WTC11 (cell line): ENCODE results near the gene NAV3. TPM values are rescaled to one million over a fixed set of nuclear protein-coding genes. Genes with fewer than 3 reads are reported as not detected.

Experiments used
- ATAC-seq: fragments of 200-7000 bp; cut with Tn5 transposase; 2 replicates; pipeline ENCODE4 v1.10.0; 2021; ENCODE audit warnings: mild to moderate bottlenecking, moderate library complexity
- CTCF ChIA-PET: fragments of 300-600 bp; sonication (Branson Sonifier 250); formaldehyde crosslinking; loops from one replicate; lab custom pipeline; 2021; ENCODE audit warnings: antibody characterized with exemption; lab: Charles Lee
- POLR2A ChIA-PET: fragments of 350-600 bp; sonication (Branson Sonifier 250); formaldehyde crosslinking; loops from one replicate; lab custom pipeline; 2021; ENCODE audit warnings: antibody characterized with exemption; lab: Charles Lee
- DNase-seq: peaks from one replicate; pipeline ENCODE4 v3.0.0; 2021; ENCODE audit warnings: low spot score
- H3K27ac Mint-ChIP-seq: 2 replicates; pipeline ENCODE4 v1.8.0; 2021; ENCODE audit warnings: mixed read lengths
- H3K27me3 Mint-ChIP-seq: 2 replicates; pipeline ENCODE4 v1.8.0; 2021; ENCODE audit warnings: low read depth, mild to moderate bottlenecking, moderate library complexity, mixed read lengths
- H3K36me3 Mint-ChIP-seq: 2 replicates; pipeline ENCODE4 v1.8.0; 2021; ENCODE audit warnings: mixed read lengths
- H3K4me1 Mint-ChIP-seq: 2 replicates; pipeline ENCODE4 v1.8.0; 2022; ENCODE audit warnings: mixed read lengths
- H3K4me3 Mint-ChIP-seq: 2 replicates; pipeline ENCODE4 v1.8.0; 2021; ENCODE audit warnings: mild to moderate bottlenecking, moderate library complexity, mixed read lengths
- H3K9me3 Mint-ChIP-seq: 2 replicates; pipeline ENCODE4 v1.8.0; 2021; ENCODE audit warnings: mixed read lengths
- AR ChIP-seq: fragments of 250-450 bp; sonication (Bioruptor Pico); IDR thresholded peaks from 2 replicates; pipeline ENCODE4 v1.9.0; 2021; ENCODE audit warnings: mild to moderate bottlenecking
- ARID4B ChIP-seq: sonication (generic); formaldehyde crosslinking; IDR thresholded peaks from 2 replicates; pipeline ENCODE4 v1.8.0; 2023; ENCODE audit warnings: missing genetic modification reagents, mild to moderate bottlenecking, borderline replicate concordance
- ATF3 ChIP-seq: sonication (generic); formaldehyde crosslinking; conservative IDR thresholded peaks from 2 replicates; pipeline ENCODE4 v1.8.1; 2022; ENCODE audit warnings: mild to moderate bottlenecking, missing genetic modification reagents
- CTCF ChIP-seq: fragments of 200-600 bp; IDR thresholded peaks from 2 replicates; pipeline ENCODE4 v1.8.0; 2022; ENCODE audit warnings: antibody characterized with exemption
- GRHL2 ChIP-seq: fragments of 250-450 bp; sonication (Bioruptor Pico); IDR thresholded peaks from 2 replicates; pipeline ENCODE4 v1.8.0; 2022; ENCODE audit warnings: mild to moderate bottlenecking, moderate library complexity; ENCODE audit not compliant: insufficient replicate concordance, severe bottlenecking
- KAT7 ChIP-seq: sonication (generic); formaldehyde crosslinking; IDR thresholded peaks from 2 replicates; pipeline ENCODE4 v1.8.1; 2023; ENCODE audit warnings: missing genetic modification reagents, mild to moderate bottlenecking, borderline replicate concordance
- MLX ChIP-seq: sonication (generic); formaldehyde crosslinking; IDR thresholded peaks from 2 replicates; pipeline ENCODE4 v1.8.1; 2023; ENCODE audit warnings: mild to moderate bottlenecking, missing genetic modification reagents, moderate library complexity
- NFYB ChIP-seq: sonication (generic); formaldehyde crosslinking; conservative IDR thresholded peaks from 2 replicates; pipeline ENCODE4 v1.8.0; 2022; ENCODE audit warnings: low read depth, missing genetic modification reagents
- PRDM15 ChIP-seq: sonication (generic); formaldehyde crosslinking; IDR thresholded peaks from 2 replicates; pipeline ENCODE4 v1.8.0; 2022; ENCODE audit warnings: missing genetic modification reagents
- RELA ChIP-seq: sonication (generic); formaldehyde crosslinking; IDR thresholded peaks from 2 replicates; pipeline ENCODE4 v1.8.1; 2022; ENCODE audit warnings: missing genetic modification reagents, mild to moderate bottlenecking, borderline replicate concordance
- SMAD4 ChIP-seq: sonication (generic); formaldehyde crosslinking; IDR thresholded peaks from 2 replicates; pipeline ENCODE4 v1.8.0; 2022; ENCODE audit warnings: mild to moderate bottlenecking, missing genetic modification reagents
- SP1 ChIP-seq: sonication (generic); formaldehyde crosslinking; conservative IDR thresholded peaks from 2 replicates; pipeline ENCODE4 v1.8.1; 2022; ENCODE audit warnings: missing genetic modification reagents
- TEAD4 ChIP-seq: sonication (generic); formaldehyde crosslinking; IDR thresholded peaks from 2 replicates; pipeline ENCODE4 v1.8.0; 2022; ENCODE audit warnings: mild to moderate bottlenecking, missing genetic modification reagents
- ZMAT4 ChIP-seq: fragments of 250-450 bp; sonication (Bioruptor Pico); IDR thresholded peaks from 2 replicates; pipeline ENCODE4 v1.9.0; 2021; ENCODE audit warnings: mild to moderate bottlenecking
- ZNF219 ChIP-seq: sonication (generic); formaldehyde crosslinking; IDR thresholded peaks from 2 replicates; pipeline ENCODE4 v1.8.0; 2023; ENCODE audit warnings: missing genetic modification reagents, mild to moderate bottlenecking, borderline replicate concordance
- ZNF396 ChIP-seq: fragments of 250-450 bp; sonication (Bioruptor Pico); IDR thresholded peaks from 2 replicates; pipeline ENCODE4 v1.8.0; 2021; ENCODE audit warnings: mild to moderate bottlenecking, moderate library complexity, borderline replicate concordance
- ZNF425 ChIP-seq: fragments of 250-450 bp; sonication (Bioruptor Pico); conservative IDR thresholded peaks from 2 replicates; pipeline ENCODE4 v1.9.0; 2021; ENCODE audit warnings: mild to moderate bottlenecking
- ZNF671 ChIP-seq: fragments of 250-450 bp; sonication (Bioruptor Pico); IDR thresholded peaks from 2 replicates; pipeline ENCODE4 v1.8.0; 2021; ENCODE audit warnings: mild to moderate bottlenecking
- total RNA-seq: library from RNA; stranded (reverse); gene quantifications from 3 replicates; pipeline ENCODE4 v1.2.3, GENCODE V29; 2021

NAV3 gene
- total RNA-seq, 1 experiment from 2014 or later = 3.3 TPM

- H3K4me1 Mint-ChIP-seq = peaks cover 6% of the 10 kb centered on the region
- H3K4me3 Mint-ChIP-seq = no peak overlapping the region
- peaks cover 24% of the 10 kb centered on the region for H3K9me3 Mint-ChIP-seq
- H3K27ac Mint-ChIP-seq = no peak overlapping the region
- H3K36me3 Mint-ChIP-seq = peaks cover 15% of the 10 kb centered on the region
- POLR2A ChIA-PET = no interaction called here
- CTCF ChIA-PET = no interaction called here
- no peak for TF ChIP-seq ZNF219 (CRISPR knock-in tag)
- no peak for TF ChIP-seq ATF3 (CRISPR knock-in tag)
- no peak for TF ChIP-seq ZNF671
- no peak for TF ChIP-seq SP1
- TF ChIP-seq, all 79 proteins: peak for 0
- no peak for ATAC-seq
- H3K27me3 Mint-ChIP-seq = no peaks in the 10 kb centered on the region
- DNase-seq = no peak
Observed at GRCh38 chr12:78260976-78261375, 430.3 kb downstream of the NAV3 start.

GRCh38 chr12:78261901-78262300 is 431.2 kb downstream of the NAV3 start:
- peaks cover 6% of the 10 kb centered on the region for H3K4me1 Mint-ChIP-seq
- H3K27ac Mint-ChIP-seq = no peak overlapping the region
- POLR2A ChIA-PET = no interaction called here
- no peak for TF ChIP-seq KAT7
- no peak for TF ChIP-seq PRDM15
- no peak for TF ChIP-seq ZNF396 (CRISPR knock-in tag)
- no peak for TF ChIP-seq SMAD4 (CRISPR knock-in tag)
- no peak for TF ChIP-seq MLX
- TF ChIP-seq ZMAT4 (CRISPR knock-in tag) = no peak
- TF ChIP-seq GRHL2 (CRISPR knock-in tag) = no peak
- no peak for TF ChIP-seq RELA (CRISPR knock-in tag)
- no peak for TF ChIP-seq ARID4B (CRISPR knock-in tag)
- TF ChIP-seq TEAD4 (CRISPR knock-in tag) = no peak
- no peak for TF ChIP-seq CTCF
- no peak for TF ChIP-seq ZNF425 (CRISPR knock-in tag)
- TF ChIP-seq AR (CRISPR knock-in tag) = no peak
- no peak for TF ChIP-seq NFYB (CRISPR knock-in tag)
- DNase-seq (no peak), ATAC-seq (no peak)
- CTCF ChIA-PET = no interaction called here
- peaks cover 19% of the 10 kb centered on the region for H3K9me3 Mint-ChIP-seq
- peaks cover 11% of the 10 kb centered on the region for H3K36me3 Mint-ChIP-seq
- H3K4me3 Mint-ChIP-seq = no peak overlapping the region
- no peaks in the 10 kb centered on the region for H3K27me3 Mint-ChIP-seq
